Measurements from ENCODE around the gene TP73.
A peak's percentile ranks its signal among the peaks of the same experiment; 100 is the strongest.

The TP73 gene

GRCh38 chr1:3634059-3634800 is 18.1 kb upstream of the TP73 start:
- no peak for DNase-seq (ENCODE audit: low read depth)

GRCh38 chr1:3636080-3636479 is 16.2 kb upstream of the TP73 start:
- no peak for DNase-seq (ENCODE audit: low read depth)

GRCh38 chr1:3636531-3636930 is 15.8 kb upstream of the TP73 start:
- no peak for DNase-seq (ENCODE audit: low read depth)

- no peak for DNase-seq (ENCODE audit: low read depth)
Observed at GRCh38 chr1:3638027-3638426, 14.3 kb upstream of the TP73 start.

GRCh38 chr1:3638676-3639075 is 13.6 kb upstream of the TP73 start:
- DNase-seq (ENCODE audit: low read depth): no peak

- no peak for DNase-seq (ENCODE audit: low read depth)
Observed at GRCh38 chr1:3639397-3639911, 12.9 kb upstream of the TP73 start.

- no peak for DNase-seq (ENCODE audit: low read depth)
Observed at GRCh38 chr1:3640121-3640837, 12.0 kb upstream of the TP73 start.

- no peak for DNase-seq (ENCODE audit: low read depth)
Observed at GRCh38 chr1:3641046-3641760, 11.1 kb upstream of the TP73 start.

- DNase-seq (ENCODE audit: low read depth): no peak
Observed at GRCh38 chr1:3641816-3642215, 10.5 kb upstream of the TP73 start.

- DNase-seq (ENCODE audit: low read depth): no peak
Observed at GRCh38 chr1:3642919-3643675, 9.2 kb upstream of the TP73 start.

- no peak for DNase-seq (ENCODE audit: low read depth)
Observed at GRCh38 chr1:3644273-3644672, 8.0 kb upstream of the TP73 start.

- DNase-seq (ENCODE audit: low read depth): no peak
Observed at GRCh38 chr1:3645247-3645646, 7.1 kb upstream of the TP73 start.

GRCh38 chr1:3645666-3646355 is 6.5 kb upstream of the TP73 start:
- no peak for DNase-seq (ENCODE audit: low read depth)

GRCh38 chr1:3646596-3646995 is 5.7 kb upstream of the TP73 start:
- no peak for DNase-seq (ENCODE audit: low read depth)

GRCh38 chr1:3649342-3650247 is 2.7 kb upstream of the TP73 start, which contains the start of gene WRAP73:
TSS of gene WRAP73 (minus strand) at chr1:3650103. CDS start at chr1:3649999, 104 bp downstream.
- DNase-seq (ENCODE audit: low read depth): peak; percentile 86

- no peak for DNase-seq (ENCODE audit: low read depth)
Observed at GRCh38 chr1:3650248-3651025, 1.9 kb upstream of the TP73 start.

- DNase-seq (ENCODE audit: low read depth): no peak
Observed at GRCh38 chr1:3651026-3651929, 1.0 kb upstream of the TP73 start.

- no peak for DNase-seq (ENCODE audit: low read depth)
Observed at GRCh38 chr1:3652548-3653285, 401 bp downstream of the TP73 start.
